ENCODE data around the gene JARID2.

- TF ChIP-seq SUZ12 (IDR thresholded peaks at IDR 0.05; ENCODE audit: low read depth, low read length) = no peak
- TF ChIP-seq ZSCAN22 (CRISPR knock-in tag; IDR thresholded peaks at IDR 0.05) = no peak
- TF ChIP-seq CTCF (CRISPR knock-in tag; IDR thresholded peaks at IDR 0.05) = no peak
- TF ChIP-seq ZNF484 (CRISPR knock-in tag; IDR thresholded peaks at IDR 0.05; ENCODE audit: borderline replicate concordance, low read depth) = no peak
- TF ChIP-seq SPEN (CRISPR knock-in tag; IDR thresholded peaks at IDR 0.05; ENCODE audit: low read depth) = no peak
- no peak for TF ChIP-seq FOSL1 (CRISPR knock-in tag; IDR thresholded peaks at IDR 0.05; ENCODE audit: borderline replicate concordance)
- no peak for TF ChIP-seq MTF2 (CRISPR knock-in tag; IDR thresholded peaks at IDR 0.05; ENCODE audit: borderline replicate concordance)
- no peak for TF ChIP-seq THAP11 (CRISPR knock-in tag; IDR thresholded peaks at IDR 0.05)
- TF ChIP-seq ETS1 (CRISPR knock-in tag; IDR thresholded peaks at IDR 0.05) = no peak
- no peak for TF ChIP-seq JUND (CRISPR knock-in tag; IDR thresholded peaks at IDR 0.05)
- no peak for TF ChIP-seq ZNF256 (CRISPR knock-in tag; conservative IDR thresholded peaks at IDR 0.05)
- no peak for TF ChIP-seq RAD21 (CRISPR knock-in tag; IDR thresholded peaks at IDR 0.05)
- TF ChIP-seq MAZ (IDR thresholded peaks at IDR 0.05; ENCODE audit: borderline replicate concordance, low read depth, low read length) = no peak
- TF ChIP-seq MAZ (CRISPR knock-in tag; IDR thresholded peaks at IDR 0.05; ENCODE audit: low read depth) = no peak
- TF ChIP-seq ZBTB4 (CRISPR knock-in tag; IDR thresholded peaks at IDR 0.05; ENCODE audit: borderline replicate concordance) = no peak
Observed at GRCh38 chr6:15218401-15218800, 27.5 kb upstream of the JARID2 start.

Data from HepG2 (cell line).